NK-92 (cell line): ENCODE measurements around the gene ESYT1.

Experiments
- DNase-seq: peaks from one replicate; lab custom pipeline; 2025; ENCODE audit not compliant: unreplicated experiment; lab: John Stamatoyannopoulos, UW

Gene ESYT1

GRCh38 chr12:56186957-56187356 lies 58.9 kb downstream of the ESYT1 start:
- DNase-seq = no peak

- no peak for DNase-seq
Observed at GRCh38 chr12:56188131-56188777, 60.2 kb downstream of the ESYT1 start.

GRCh38 chr12:56188778-56189098 lies 60.7 kb downstream of the ESYT1 start:
- DNase-seq = no peak

GRCh38 chr12:56189099-56189917 lies 61.2 kb downstream of the ESYT1 start, which contains the start of gene SMARCC2:
SMARCC2 (minus strand) TSS chr12:56189483; CDS start chr12:56189461, 22 bp downstream.
- no peak for DNase-seq

- no peak for DNase-seq
Observed at GRCh38 chr12:56189918-56190694, 62.0 kb downstream of the ESYT1 start.

- no peak for DNase-seq
Observed at GRCh38 chr12:56190695-56191155, 62.7 kb downstream of the ESYT1 start.

- no peak for DNase-seq
Observed at GRCh38 chr12:56192582-56192981, 64.5 kb downstream of the ESYT1 start.

- no peak for DNase-seq
Observed at GRCh38 chr12:56193025-56193578, 65.0 kb downstream of the ESYT1 start.
